Thyroid gland (tissue), 4 donors: ENCODE measurements around the gene AIG1. TPM values are rescaled to one million over a fixed set of nuclear protein-coding genes. Genes with fewer than 3 reads are reported as not detected.

Experiments used
- DNase-seq, 2 donors: peaks; one replicate each; pipeline ENCODE4 v3.0.0-alpha.2; 2019
- H3K27ac ChIP-seq, 3 donors: fragments of 200-600 bp; sonication (generic); 1 replicate in 2 of 3; 2 replicates in 1 of 3; pipeline ENCODE4 v1.5.1; 2016 to 2019; ENCODE audit warnings: mild to moderate bottlenecking in 1 of 3, moderate library complexity in 1 of 3
- H3K27me3 ChIP-seq: fragments of 200-600 bp; sonication (generic); one replicate; pipeline ENCODE4 v1.5.1; 2019
- H3K36me3 ChIP-seq, 2 donors: fragments of 200-600 bp; sonication (generic); one replicate each; pipeline ENCODE4 v1.5.1; 2016 to 2019
- H3K4me1 ChIP-seq, 2 donors: fragments of 200-600 bp; sonication (generic); one replicate each; pipeline ENCODE4 v1.5.1; 2017 to 2019
- H3K4me3 ChIP-seq, 3 donors: fragments of 200-600 bp; sonication (generic); replicated peaks in 1 of 3; 1 replicate in 2 of 3; 2 replicates in 1 of 3; pipeline ENCODE4 v1.5.1; 2016; ENCODE audit warnings: mild to moderate bottlenecking in 1 of 3
- H3K9me3 ChIP-seq: fragments of 200-600 bp; sonication (generic); one replicate; pipeline ENCODE4 v1.5.1; 2017
- CTCF ChIP-seq, 6 experiments: fragments of 200-600 bp in 3 of 6; fragments of 450-650 bp in 3 of 6; sonication (generic) in 3 of 6; IDR thresholded peaks; one replicate each; pipeline ENCODE4 v1.5.1; 2016 to 2019; ENCODE audit warnings: antibody characterized with exemption in 6 of 6, mild to moderate bottlenecking in 2 of 6, inconsistent platforms in 1 of 6, moderate library complexity in 1 of 6
- POLR2A ChIP-seq, 2 donors: fragments of 450-650 bp; IDR thresholded peaks; one replicate each; pipeline ENCODE4 v1.6.1; 2017; ENCODE audit warnings: antibody characterized with exemption in 2 of 2, mild to moderate bottlenecking in 2 of 2, moderate library complexity in 1 of 2
- WGBS, 2 donors: methylation state at CpG; one replicate each; pipeline ENCODE4 v1.1.5; 2017; 5-methylcytosine and 5-hydroxymethylcytosine counted together
- intact Hi-C: fragments of 100-400 bp; cut with DNase I; formaldehyde crosslinking; loops from one replicate; pipeline ENCODE4 v1.15.1; 2023
- total RNA-seq, 4 donors: library from RNA; depleted of rRNA; stranded (reverse); fragments of >200 nt; gene quantifications; one replicate each; pipeline ENCODE4 v1.2.3, GENCODE V29; 2016

AIG1 gene
- total RNA-seq, 4 donors from 2014 or later, result 57.8 to 101 (median 77.0) TPM

GRCh38 chr6:143356101-143356880, 295.6 kb downstream of the AIG1 start:
- DNase-seq, result no peak
- H3K27ac ChIP-seq, result no peak overlapping the region
- H3K4me3 ChIP-seq, result no peak overlapping the region
- no peaks in the 10 kb centered on the region for H3K27me3 ChIP-seq
- intact Hi-C loops, result no loop called here
- H3K4me1 ChIP-seq, result peaks cover 0 to 3% of the 10 kb centered on the region in 2 donors
- TF ChIP-seq POLR2A (IDR thresholded peaks at IDR 0.05), result no peak
- TF ChIP-seq CTCF (IDR thresholded peaks at IDR 0.05), result no peak
- no peaks in the 10 kb centered on the region for H3K9me3 ChIP-seq
- H3K36me3 ChIP-seq, result no peaks in the 10 kb centered on the region
- 61 to 79% methylated on average over 3 of the region's 3 CpGs for WGBS, 2 donors

DNA sequence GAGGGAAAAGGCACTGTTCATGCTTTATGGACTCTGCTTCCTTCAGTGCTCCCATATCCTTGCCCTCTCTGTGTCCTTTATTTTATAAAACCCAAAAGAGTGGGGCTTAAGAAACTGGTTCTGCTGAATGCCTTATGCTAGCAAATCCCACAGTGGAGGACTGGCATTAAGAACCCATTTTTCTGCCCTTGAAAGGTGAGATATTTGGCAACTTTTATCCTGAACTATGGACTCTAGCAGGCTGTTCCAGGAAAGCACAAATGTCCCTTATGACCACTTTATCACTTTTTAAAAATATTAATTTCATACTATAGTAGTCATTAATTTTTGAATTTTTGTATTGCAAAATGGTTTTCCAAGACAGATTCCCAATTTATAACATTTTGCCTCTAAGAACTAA, 296.5 kb downstream of the AIG1 start:
- intact Hi-C loops, result no loop called here
- Histone ChIP-seq H3K36me3 (no peaks in the 10 kb centered on the region), H3K4me1 (peaks cover 0 to 5% of the 10 kb centered on the region in 2 donors), H3K4me3 (no peak overlapping the region), H3K9me3 (no peaks in the 10 kb centered on the region), H3K27ac (no peak overlapping the region), H3K27me3 (no peaks in the 10 kb centered on the region)
- no peak for DNase-seq
- TF ChIP-seq POLR2A (IDR thresholded peaks at IDR 0.05) (no peak), CTCF (IDR thresholded peaks at IDR 0.05) (no peak)

DNA sequence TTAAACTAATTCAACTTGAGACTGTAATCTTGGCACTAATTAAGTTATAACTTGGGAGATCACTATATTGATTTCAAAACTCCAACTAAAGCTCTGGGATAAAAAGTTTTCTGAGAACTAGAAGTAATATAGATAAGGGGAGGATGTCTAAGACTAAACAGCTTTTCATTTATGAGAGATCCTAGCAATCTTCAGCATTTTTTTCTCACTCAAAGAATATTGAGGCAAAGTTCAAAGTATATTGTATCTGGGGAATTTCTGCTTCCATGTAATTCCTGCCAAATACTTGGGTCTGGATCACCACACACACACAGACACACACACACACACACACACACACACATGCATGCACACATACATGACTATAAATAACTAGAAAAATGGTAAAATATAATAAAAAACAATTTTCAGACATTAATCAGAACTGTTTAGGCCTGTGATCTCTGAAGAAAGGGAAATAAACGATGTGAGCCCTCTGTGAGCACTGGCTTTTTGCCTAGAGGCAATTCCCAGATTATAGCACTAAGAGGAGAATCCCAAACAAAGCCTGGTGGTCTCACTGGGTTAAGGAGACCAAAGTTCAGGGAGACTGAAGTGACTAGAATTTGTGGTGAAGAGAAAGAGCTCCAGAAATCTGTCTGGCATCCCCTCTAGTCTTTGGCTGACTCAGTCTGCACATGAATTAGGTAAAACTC, 297.0 kb downstream of the AIG1 start:
- intact Hi-C loops, result no loop called here
- peaks cover 0 to 5% of the 10 kb centered on the region in 2 donors for H3K4me1 ChIP-seq
- DNase-seq, result no peak
- H3K36me3 ChIP-seq, result no peaks in the 10 kb centered on the region
- TF ChIP-seq POLR2A (IDR thresholded peaks at IDR 0.05), result no peak
- TF ChIP-seq CTCF (IDR thresholded peaks at IDR 0.05), result no peak
- no peaks in the 10 kb centered on the region for H3K9me3 ChIP-seq
- H3K4me3 ChIP-seq, result no peak overlapping the region
- no peaks in the 10 kb centered on the region for H3K27me3 ChIP-seq
- WGBS, 2 donors, result 64 to 77% methylated on average over 1 of the region's 1 CpG
- no peak overlapping the region for H3K27ac ChIP-seq

- no peaks in the 10 kb centered on the region for H3K27me3 ChIP-seq
- TF ChIP-seq POLR2A (IDR thresholded peaks at IDR 0.05) (no peak), CTCF (IDR thresholded peaks at IDR 0.05) (no peak)
- no peak overlapping the region for H3K27ac ChIP-seq
- H3K4me1 ChIP-seq, result peaks cover 0 to 5% of the 10 kb centered on the region in 2 donors
- 37 to 50% methylated on average over 4 of the region's 4 CpGs for WGBS, 2 donors
- DNase-seq, result peak; percentile 64 to 75
- intact Hi-C loops, result no loop called here
- no peaks in the 10 kb centered on the region for H3K36me3 ChIP-seq
- no peak overlapping the region for H3K4me3 ChIP-seq
- H3K9me3 ChIP-seq, result no peaks in the 10 kb centered on the region
These were observed 301.0 kb downstream of the AIG1 start for GRCh38 chr6:143361536-143362191.

DNA sequence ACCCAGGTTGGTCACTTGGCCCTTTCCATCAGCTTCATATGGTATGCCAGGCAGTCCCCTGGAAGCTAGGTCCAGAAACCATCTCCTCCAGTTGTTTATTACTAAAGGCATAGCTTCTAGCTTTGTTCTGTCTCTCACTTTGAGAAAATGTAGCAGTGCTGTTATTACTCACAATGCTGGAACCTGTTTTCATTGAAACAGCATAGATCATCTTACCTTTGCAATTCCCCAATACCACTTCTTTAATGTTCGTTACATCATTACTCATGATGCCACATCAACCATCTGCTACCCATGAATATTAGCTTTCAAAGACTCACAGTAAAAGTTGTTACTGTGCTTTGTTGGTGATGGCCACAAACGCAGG, 301.5 kb downstream of the AIG1 start:
- Histone ChIP-seq H3K9me3 (no peaks in the 10 kb centered on the region), H3K27ac (no peak overlapping the region), H3K4me1 (peaks cover 0 to 5% of the 10 kb centered on the region in 2 donors), H3K27me3 (no peaks in the 10 kb centered on the region), H3K36me3 (no peaks in the 10 kb centered on the region), H3K4me3 (no peak overlapping the region)
- intact Hi-C loops, result no loop called here
- no peak for TF ChIP-seq POLR2A (IDR thresholded peaks at IDR 0.05)
- no peak for TF ChIP-seq CTCF (IDR thresholded peaks at IDR 0.05)
- no peak for DNase-seq
- WGBS, 2 donors, result 93% methylated on average over 2 of the region's 2 CpGs
